Measurements from ENCODE around the gene RINT1.

Gene RINT1

GRCh38 chr7:105580022-105580740, 48.2 kb downstream of the RINT1 start:
- H3K9ac ChIP-seq (ENCODE audit: low read depth, low read length), result no peak overlapping the region
- no peak for TF ChIP-seq EZH2 (IDR thresholded peaks at IDR 0.05; ENCODE audit: borderline replicate concordance, low read depth, low read length, severe bottlenecking)
- no peak for TF ChIP-seq CTCF (IDR thresholded peaks at IDR 0.05; ENCODE audit: borderline replicate concordance, extremely low read depth, low read length, poor library complexity, severe bottlenecking)
- no peaks in the 10 kb centered on the region for H3K79me2 ChIP-seq (ENCODE audit: insufficient read depth, low read length)
- H3K4me1 ChIP-seq (ENCODE audit: insufficient read depth, low read length), result no peaks in the 10 kb centered on the region
- DNase-seq (no peak), ATAC-seq (ENCODE audit: insufficient read depth, low read depth) (no peak)
- H3K27me3 ChIP-seq (ENCODE audit: insufficient read depth, low read length, poor library complexity), result no peaks in the 10 kb centered on the region
- no peak overlapping the region for H3K4me2 ChIP-seq (ENCODE audit: insufficient read depth, low read length)
- H3K9me3 ChIP-seq (ENCODE audit: insufficient read depth, low read length, severe bottlenecking), result no peaks in the 10 kb centered on the region
- H2AFZ ChIP-seq (ENCODE audit: low read depth, low read length), result no peak overlapping the region
- no peaks in the 10 kb centered on the region for H3K36me3 ChIP-seq (ENCODE audit: insufficient read depth, low read length)
- H3K4me3 ChIP-seq (ENCODE audit: low read depth in 1 of 2, low read length in 2 of 2), result no peak overlapping the region
- no peak overlapping the region for H3K27ac ChIP-seq (ENCODE audit: low read length)
- H4K20me1 ChIP-seq (ENCODE audit: insufficient read depth, low read length), result no peaks in the 10 kb centered on the region

GRCh38 chr7:105581066-105581811, 49.2 kb downstream of the RINT1 start, which contains the start of gene EFCAB10:
TSS of gene EFCAB10 (minus strand) at chr7:105581493. CDS start at chr7:105581463, 30 bp downstream.
- Histone ChIP-seq H3K9ac (ENCODE audit: low read depth, low read length) (no peak within 1 kb of the TSS), H3K4me3 (ENCODE audit: low read depth in 1 of 2, low read length in 2 of 2) (no peak within 1 kb of the TSS), H2AFZ (ENCODE audit: low read depth, low read length) (no peak within 1 kb of the TSS)

GRCh38 chr7:105583061-105583460, 51.1 kb downstream of the RINT1 start:
- Histone ChIP-seq H3K27me3 (ENCODE audit: insufficient read depth, low read length, poor library complexity) (no peaks in the 10 kb centered on the region), H4K20me1 (ENCODE audit: insufficient read depth, low read length) (no peaks in the 10 kb centered on the region), H3K4me1 (ENCODE audit: insufficient read depth, low read length) (peaks cover 4% of the 10 kb centered on the region), H3K9ac (ENCODE audit: low read depth, low read length) (no peak overlapping the region), H2AFZ (ENCODE audit: low read depth, low read length) (no peak overlapping the region), H3K4me3 (ENCODE audit: low read depth in 1 of 2, low read length in 2 of 2) (no peak overlapping the region), H3K9me3 (ENCODE audit: insufficient read depth, low read length, severe bottlenecking) (no peaks in the 10 kb centered on the region), H3K79me2 (ENCODE audit: insufficient read depth, low read length) (no peaks in the 10 kb centered on the region), H3K27ac (ENCODE audit: low read length) (no peak overlapping the region), H3K36me3 (ENCODE audit: insufficient read depth, low read length) (no peaks in the 10 kb centered on the region), H3K4me2 (ENCODE audit: insufficient read depth, low read length) (no peak overlapping the region)
- TF ChIP-seq CTCF (IDR thresholded peaks at IDR 0.05; ENCODE audit: borderline replicate concordance, extremely low read depth, low read length, poor library complexity, severe bottlenecking), result no peak
- no peak for TF ChIP-seq EZH2 (IDR thresholded peaks at IDR 0.05; ENCODE audit: borderline replicate concordance, low read depth, low read length, severe bottlenecking)
- DNase-seq (no peak), ATAC-seq (ENCODE audit: insufficient read depth, low read depth) (no peak)

More at GRCh38 chr7:105581066-105581811, 49.2 kb downstream of the RINT1 start, which contains the start of gene EFCAB10:
- Histone ChIP-seq H3K36me3 (ENCODE audit: insufficient read depth, low read length) (no peaks in the 10 kb centered on the region), H4K20me1 (ENCODE audit: insufficient read depth, low read length) (no peaks in the 10 kb centered on the region), H3K27ac (ENCODE audit: low read length) (no peak within 1 kb of the TSS), H3K4me2 (ENCODE audit: insufficient read depth, low read length) (no peak within 1 kb of the TSS), H3K9me3 (ENCODE audit: insufficient read depth, low read length, severe bottlenecking) (no peaks in the 10 kb centered on the region), H3K4me1 (ENCODE audit: insufficient read depth, low read length) (no peaks in the 10 kb centered on the region), H3K79me2 (ENCODE audit: insufficient read depth, low read length) (no peaks in the 10 kb centered on the region), H3K27me3 (ENCODE audit: insufficient read depth, low read length, poor library complexity) (no peaks in the 10 kb centered on the region)
- no peak for ATAC-seq (ENCODE audit: insufficient read depth, low read depth)
- TF ChIP-seq CTCF (IDR thresholded peaks at IDR 0.05; ENCODE audit: borderline replicate concordance, extremely low read depth, low read length, poor library complexity, severe bottlenecking) (no peak), EZH2 (IDR thresholded peaks at IDR 0.05; ENCODE audit: borderline replicate concordance, low read depth, low read length, severe bottlenecking) (no peak)
- DNase-seq, result no peak

Measured in DND-41 (cell line).